BLaER1 (cell line): ENCODE measurements around the gene IFT122.
"Not testable (repeated sequence)": the region's sequence is repeated elsewhere in the genome, so short reads cannot be mapped to it uniquely, and the experiment has no call there.

ENCODE experiments used
- H3K27ac ChIP-seq: shearing (Covaris generic); formaldehyde crosslinking; 2 replicates; pipeline ENCODE4 v1.8.1; 2022
- H3K27me3 ChIP-seq: shearing (Covaris generic); formaldehyde crosslinking; 2 replicates; pipeline ENCODE4 v1.8.1; 2022
- H3K36me3 ChIP-seq: shearing (Covaris generic); formaldehyde crosslinking; 2 replicates; pipeline ENCODE4 v1.8.1; 2022
- H3K4me1 ChIP-seq: shearing (Covaris generic); formaldehyde crosslinking; 2 replicates; pipeline ENCODE4 v1.8.1; 2022
- H3K4me2 ChIP-seq: shearing (Covaris generic); formaldehyde crosslinking; 2 replicates; pipeline ENCODE4 v1.8.1; 2022
- H3K4me3 ChIP-seq: shearing (Covaris generic); formaldehyde crosslinking; 2 replicates; pipeline ENCODE4 v1.8.1; 2022
- H3K9ac ChIP-seq: shearing (Covaris generic); formaldehyde crosslinking; 2 replicates; pipeline ENCODE4 v1.8.1; 2022
- H3K9me3 ChIP-seq: shearing (Covaris generic); formaldehyde crosslinking; 2 replicates; pipeline ENCODE4 v1.8.1; 2022
- H4K20me1 ChIP-seq: shearing (Covaris generic); formaldehyde crosslinking; 2 replicates; pipeline ENCODE4 v1.8.1; 2022
- Cebpa-rat ChIP-seq: shearing (Covaris generic); IDR thresholded peaks from 2 replicates; pipeline ENCODE4 v1.8.1; 2022

Gene IFT122

DNA sequence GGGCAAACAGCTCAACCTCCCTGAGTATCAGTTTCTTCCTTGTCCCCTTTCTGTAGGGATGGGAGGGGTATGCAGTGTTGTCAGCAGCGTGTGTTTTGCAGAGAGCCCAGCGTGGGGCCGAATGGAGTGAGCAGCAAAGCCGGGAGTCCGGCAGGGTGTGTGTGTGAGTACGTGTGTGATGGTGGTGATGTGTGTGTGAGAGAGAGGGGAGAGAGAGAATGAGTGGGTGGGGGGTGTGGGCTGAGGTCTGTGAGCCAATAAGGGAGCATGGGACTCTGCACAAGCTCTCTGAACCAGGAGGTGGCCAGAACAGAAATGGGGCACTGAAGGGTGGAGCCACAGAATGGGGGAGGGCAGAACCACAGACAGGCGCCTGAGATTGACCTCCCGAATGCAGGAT, 43.8 kb downstream of the IFT122 start:
- Histone ChIP-seq H3K27me3 (no peaks in the 10 kb centered on the region), H3K9ac (no peak overlapping the region), H3K4me3 (no peak overlapping the region), H3K27ac (no peak overlapping the region), H4K20me1 (no peaks in the 10 kb centered on the region), H3K4me1 (no peaks in the 10 kb centered on the region), H3K9me3 (no peaks in the 10 kb centered on the region), H3K36me3 (peaks cover 85% of the 10 kb centered on the region), H3K4me2 (no peak overlapping the region)
- TF ChIP-seq Cebpa-rat: no peak

DNA sequence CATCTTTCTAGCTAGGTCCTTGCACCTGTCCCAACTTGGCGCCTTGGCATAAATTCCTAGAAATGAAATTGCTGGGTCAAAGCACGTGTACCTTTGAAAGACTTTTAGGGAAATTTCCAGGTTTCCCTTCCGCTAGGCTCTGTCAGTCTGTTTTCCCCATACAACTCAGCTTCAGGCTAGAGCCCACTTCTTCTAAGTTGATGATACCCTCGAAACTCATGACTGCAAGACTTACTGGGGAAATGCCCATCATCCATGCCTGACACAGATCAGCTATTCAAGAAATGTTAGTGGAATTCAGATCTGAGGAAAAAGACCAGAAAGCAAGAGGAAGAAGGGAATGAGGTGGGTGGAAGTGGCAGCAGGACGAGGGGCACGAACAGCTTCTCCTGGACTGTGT, 45.1 kb downstream of the IFT122 start:
- H3K9me3 ChIP-seq, H3K9ac ChIP-seq, H3K4me3 ChIP-seq, H3K4me2 ChIP-seq, H3K4me1 ChIP-seq, H3K27ac ChIP-seq, H4K20me1 ChIP-seq, H3K27me3 ChIP-seq: not testable (repeated sequence)
- peaks cover 76% of the 10 kb centered on the region for H3K36me3 ChIP-seq

DNA sequence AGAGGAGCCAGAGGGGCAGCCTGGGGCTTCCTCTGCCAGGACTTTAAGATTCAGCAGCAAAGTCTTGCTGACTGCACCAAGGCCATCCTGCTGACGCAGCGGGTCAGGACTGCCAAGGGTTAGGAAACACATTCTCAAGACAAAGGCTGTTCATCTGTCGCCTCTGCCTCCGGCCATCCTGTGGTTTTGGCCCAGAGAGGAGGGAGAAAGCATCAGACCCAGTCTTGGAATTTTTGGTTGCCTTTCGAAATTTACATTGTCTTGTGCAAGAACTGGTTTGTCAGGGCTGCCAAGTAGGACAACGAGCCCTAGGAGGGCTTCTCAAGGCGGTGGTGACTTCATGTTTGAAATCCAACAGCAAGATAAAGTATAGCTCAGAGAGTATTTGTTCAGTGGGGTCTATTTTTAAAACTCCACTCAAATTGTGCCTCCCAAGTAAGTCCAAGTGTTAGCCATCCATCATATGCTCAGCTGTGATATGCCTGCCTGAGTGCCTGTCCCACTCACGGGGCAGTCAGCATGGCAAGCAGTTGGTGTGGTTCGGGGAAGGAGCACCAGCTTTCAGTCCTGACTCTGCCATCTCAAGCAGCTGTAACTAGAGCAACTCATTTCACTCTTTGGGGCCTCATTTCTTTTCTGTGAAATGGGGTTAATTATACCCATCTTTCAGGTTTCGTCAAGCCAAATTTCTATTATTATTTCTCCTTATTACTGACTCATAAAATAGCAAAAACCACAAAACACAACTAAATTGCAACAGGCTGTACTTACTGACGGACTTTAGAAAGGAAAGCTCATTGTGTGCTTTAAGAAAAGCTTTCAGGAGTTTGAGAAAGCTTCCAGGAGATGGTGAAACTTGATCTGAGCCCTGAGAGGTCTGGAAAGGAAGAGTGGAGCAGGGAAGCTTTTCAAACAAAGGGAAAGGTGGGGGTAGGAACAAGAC, 46.0 kb downstream of the IFT122 start:
- H3K27ac ChIP-seq: no peak overlapping the region
- no peaks in the 10 kb centered on the region for H3K9me3 ChIP-seq
- H3K36me3 ChIP-seq: peaks cover 73% of the 10 kb centered on the region
- H3K4me2 ChIP-seq: no peak overlapping the region
- H3K4me3 ChIP-seq: no peak overlapping the region
- H3K9ac ChIP-seq: no peak overlapping the region
- no peaks in the 10 kb centered on the region for H3K27me3 ChIP-seq
- peaks cover 7% of the 10 kb centered on the region for H3K4me1 ChIP-seq
- TF ChIP-seq Cebpa-rat: no peak
- H4K20me1 ChIP-seq: no peaks in the 10 kb centered on the region

DNA sequence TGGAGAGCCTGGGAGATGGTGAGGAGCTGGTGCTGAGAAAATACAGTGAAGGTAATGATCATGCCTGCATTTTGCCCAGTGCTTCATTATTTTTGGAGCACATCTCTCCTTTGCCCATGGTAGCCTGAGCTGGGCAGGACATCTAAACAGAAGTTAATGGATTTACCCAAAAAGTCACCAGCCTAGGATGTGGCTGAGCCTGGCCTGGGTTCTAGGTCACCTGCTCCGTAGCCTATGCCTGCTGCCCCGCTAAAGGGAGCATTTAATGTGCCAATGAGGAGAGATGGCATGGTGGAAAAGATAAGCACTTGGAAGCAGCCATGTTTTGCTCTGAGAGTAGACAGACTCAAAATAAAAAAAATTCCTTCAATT, 46.6 kb downstream of the IFT122 start:
- Histone ChIP-seq H3K9ac (no peak overlapping the region), H3K27me3 (no peaks in the 10 kb centered on the region), H3K9me3 (no peaks in the 10 kb centered on the region), H3K27ac (no peak overlapping the region), H3K4me1 (peaks cover 7% of the 10 kb centered on the region), H3K36me3 (peaks cover 72% of the 10 kb centered on the region), H3K4me3 (no peak overlapping the region), H3K4me2 (no peak overlapping the region), H4K20me1 (no peaks in the 10 kb centered on the region)
- no peak for TF ChIP-seq Cebpa-rat

DNA sequence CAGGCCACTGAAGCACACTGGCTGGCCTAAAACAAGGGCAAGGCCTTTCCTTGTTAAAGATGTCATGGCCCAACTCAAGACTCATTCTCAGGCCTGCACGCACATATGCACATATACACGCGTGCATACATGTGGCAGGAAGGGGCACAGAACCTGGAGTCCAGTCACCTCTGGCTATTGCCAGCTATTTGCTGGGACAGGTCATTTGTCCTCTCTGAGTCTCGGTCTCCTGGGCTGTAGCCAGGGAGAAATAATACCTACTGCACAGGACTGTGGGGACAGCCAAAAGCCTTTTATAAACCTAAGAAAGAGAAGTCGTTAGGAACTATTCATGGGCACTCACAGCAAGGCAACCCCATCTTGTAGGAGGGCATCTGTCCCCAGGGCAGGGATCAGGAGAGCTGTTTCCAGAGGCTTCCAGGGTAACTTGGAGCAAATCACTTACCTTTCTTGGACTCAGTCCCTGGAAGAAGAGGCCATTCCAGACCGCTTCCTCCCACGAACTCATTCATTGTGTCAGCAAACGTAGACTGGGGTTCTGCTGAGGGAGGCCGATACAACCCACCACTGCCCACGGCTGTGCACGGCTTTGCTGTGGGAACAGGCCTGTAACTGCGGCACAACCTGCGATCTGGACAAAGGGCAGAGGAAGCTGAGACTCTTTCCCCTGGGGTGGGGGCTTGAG, 47.3 kb downstream of the IFT122 start:
- no peak overlapping the region for H3K9ac ChIP-seq
- peaks cover 72% of the 10 kb centered on the region for H3K36me3 ChIP-seq
- no peak overlapping the region for H3K4me3 ChIP-seq
- no peak overlapping the region for H3K27ac ChIP-seq
- no peaks in the 10 kb centered on the region for H3K27me3 ChIP-seq
- H4K20me1 ChIP-seq: no peaks in the 10 kb centered on the region
- peaks cover 7% of the 10 kb centered on the region for H3K4me1 ChIP-seq
- no peak overlapping the region for H3K4me2 ChIP-seq
- TF ChIP-seq Cebpa-rat: no peak
- H3K9me3 ChIP-seq: no peaks in the 10 kb centered on the region

DNA sequence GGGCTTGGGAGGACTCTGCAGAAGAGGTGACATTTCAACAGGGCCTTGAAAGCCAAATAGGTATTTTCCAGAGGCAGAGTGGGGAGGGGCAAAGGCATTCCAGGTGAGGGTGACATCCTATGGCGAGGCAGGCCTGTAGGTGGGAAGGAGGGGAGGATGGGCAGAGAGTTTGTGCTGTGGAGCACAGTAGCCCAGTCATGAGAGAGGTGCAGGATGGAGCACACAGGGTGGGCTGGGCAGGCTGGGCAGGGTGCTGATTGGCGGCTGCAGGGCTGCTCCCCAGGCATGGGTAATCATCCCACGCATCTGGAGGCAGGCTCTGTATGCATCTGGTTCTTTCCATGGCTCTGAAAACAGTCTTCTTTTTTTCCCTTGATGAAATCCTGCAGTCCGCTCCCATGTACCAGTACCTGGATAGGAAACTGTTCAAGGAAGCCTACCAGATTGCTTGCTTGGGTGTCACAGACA, 47.9 kb downstream of the IFT122 start:
- H3K9me3 ChIP-seq, H3K4me3 ChIP-seq, H3K4me1 ChIP-seq, H3K9ac ChIP-seq, H3K27ac ChIP-seq, H4K20me1 ChIP-seq, H3K27me3 ChIP-seq, H3K4me2 ChIP-seq: not testable (repeated sequence)
- H3K36me3 ChIP-seq: peaks cover 73% of the 10 kb centered on the region

DNA sequence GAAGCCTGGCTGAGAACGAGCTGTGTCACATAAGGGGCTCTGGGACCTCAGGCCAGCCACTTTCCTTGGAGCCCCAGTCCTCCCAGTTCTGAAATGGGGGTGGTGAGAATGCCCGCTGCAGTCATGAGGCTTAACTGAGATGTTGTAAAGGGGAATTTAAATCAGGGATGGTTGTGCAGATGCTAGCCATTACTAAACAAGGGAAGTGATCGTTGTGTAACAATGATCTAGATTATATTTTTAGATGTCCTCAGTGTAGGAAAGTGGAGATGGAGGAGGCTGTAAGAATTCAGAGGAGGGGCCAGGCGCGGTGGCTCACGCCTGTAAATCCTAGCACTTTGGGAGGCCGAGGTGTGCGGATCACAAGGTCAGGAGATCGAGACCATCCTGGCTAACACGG, 49.2 kb downstream of the IFT122 start:
- H4K20me1 ChIP-seq, H3K9ac ChIP-seq, H3K4me2 ChIP-seq, H3K4me1 ChIP-seq, H3K27ac ChIP-seq, H3K27me3 ChIP-seq, H3K9me3 ChIP-seq, H3K4me3 ChIP-seq: not testable (repeated sequence)
- peaks cover 74% of the 10 kb centered on the region for H3K36me3 ChIP-seq

DNA sequence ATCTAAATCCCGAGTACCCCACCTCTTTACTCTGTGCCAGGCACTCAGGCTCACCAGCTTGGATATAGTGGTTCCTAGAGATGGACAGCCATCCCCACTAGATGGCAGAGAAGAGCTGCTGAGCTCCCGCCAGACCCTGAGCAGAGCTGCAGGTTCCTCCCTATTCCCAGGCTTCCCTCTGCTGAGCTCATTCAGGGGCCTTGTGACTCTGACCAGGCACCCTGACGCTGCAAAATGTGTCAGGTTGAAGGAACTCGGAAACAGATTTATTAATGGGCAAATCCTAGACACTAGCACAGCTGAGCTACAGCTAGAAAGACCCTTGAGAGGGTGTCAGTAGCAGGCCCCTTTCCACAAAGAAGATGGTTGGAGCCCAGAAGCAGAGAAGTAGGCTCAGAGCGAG, 50.2 kb downstream of the IFT122 start:
- Histone ChIP-seq H3K36me3 (peaks cover 69% of the 10 kb centered on the region), H4K20me1 (no peaks in the 10 kb centered on the region), H3K27ac (0 out of 2 replicates have a peak overlapping the region, but pooled peaks have one; percentile 13), H3K4me3 (no peak overlapping the region), H3K9ac (0 out of 2 replicates have a peak overlapping the region, but pooled peaks have one; percentile 43), H3K27me3 (no peaks in the 10 kb centered on the region), H3K4me1 (peaks cover 7% of the 10 kb centered on the region), H3K9me3 (no peaks in the 10 kb centered on the region), H3K4me2 (peak overlapping the region; percentile 24; the same call in 1 of the 2 replicates)
- no peak for TF ChIP-seq Cebpa-rat

DNA sequence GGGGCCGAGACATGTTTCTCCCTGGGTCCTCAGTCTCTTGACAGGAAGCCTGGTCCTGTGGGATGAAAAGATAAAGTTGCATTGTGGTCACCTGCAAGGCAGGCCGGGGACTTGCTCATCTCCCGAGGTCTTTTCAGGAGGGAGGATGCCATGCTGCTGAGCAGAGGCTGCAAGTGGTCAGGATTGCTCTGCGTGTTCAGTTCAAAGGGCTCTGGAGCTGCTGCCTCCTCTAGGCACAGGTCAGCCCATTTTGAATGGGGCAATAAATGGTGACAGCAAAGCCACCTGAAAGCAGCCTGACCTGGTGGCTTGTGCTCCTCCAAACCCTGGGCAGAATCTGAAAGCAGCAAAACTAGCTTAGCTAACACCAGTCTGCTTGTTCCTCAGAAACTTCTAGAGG, 51.1 kb downstream of the IFT122 start:
- Histone ChIP-seq H3K9ac (0 out of 2 replicates have a peak overlapping the region, but pooled peaks have one; percentile 43), H3K27ac (peak overlapping the region; percentile 13; the same call in 1 of the 2 replicates), H3K36me3 (peaks cover 67% of the 10 kb centered on the region)
- not testable (repeated sequence) for H4K20me1 ChIP-seq, H3K4me3 ChIP-seq, H3K9me3 ChIP-seq, H3K4me2 ChIP-seq, H3K27me3 ChIP-seq, H3K4me1 ChIP-seq

DNA sequence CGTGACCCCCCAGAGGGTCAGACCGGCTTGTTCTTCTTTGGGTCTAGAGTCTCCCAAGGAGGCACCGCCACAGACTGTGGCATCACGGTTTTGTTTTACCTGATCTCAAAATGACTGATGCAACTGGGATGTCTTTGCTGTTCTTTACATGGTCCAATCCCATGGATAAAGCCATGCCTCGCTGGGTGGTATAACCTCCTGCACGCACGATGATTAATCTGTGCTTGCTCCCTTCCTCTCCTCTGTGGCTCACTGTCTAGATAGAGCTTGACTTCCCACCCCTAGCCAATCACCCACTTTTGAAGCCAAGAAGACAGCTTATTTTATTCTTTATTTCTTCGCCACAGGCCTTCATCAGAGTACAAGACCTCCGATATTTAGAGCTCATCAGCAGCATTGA, 51.8 kb downstream of the IFT122 start:
- Histone ChIP-seq H3K27me3 (no peaks in the 10 kb centered on the region), H4K20me1 (no peaks in the 10 kb centered on the region), H3K4me2 (no peak overlapping the region), H3K9ac (peak overlapping the region; percentile 32; the same call in 1 of the 2 replicates), H3K27ac (0 out of 2 replicates have a peak overlapping the region, but pooled peaks have one; percentile 10), H3K4me1 (peaks cover 7% of the 10 kb centered on the region), H3K4me3 (no peak overlapping the region), H3K9me3 (no peaks in the 10 kb centered on the region), H3K36me3 (peaks cover 67% of the 10 kb centered on the region)
- TF ChIP-seq Cebpa-rat: no peak
